NT2/D1 (cell line): ENCODE results near the gene RASAL1.

Experiments used
- SUZ12 ChIP-seq: IDR thresholded peaks from 2 replicates; pipeline ENCODE4 v1.6.1; 2011; ENCODE audit not compliant: insufficient read length, insufficient read depth; ENCODE audit errors: extremely low read depth
- YY1 ChIP-seq: IDR thresholded peaks from 2 replicates; pipeline ENCODE4 v1.6.1; 2011; ENCODE audit not compliant: insufficient read length, insufficient read depth

DNA sequence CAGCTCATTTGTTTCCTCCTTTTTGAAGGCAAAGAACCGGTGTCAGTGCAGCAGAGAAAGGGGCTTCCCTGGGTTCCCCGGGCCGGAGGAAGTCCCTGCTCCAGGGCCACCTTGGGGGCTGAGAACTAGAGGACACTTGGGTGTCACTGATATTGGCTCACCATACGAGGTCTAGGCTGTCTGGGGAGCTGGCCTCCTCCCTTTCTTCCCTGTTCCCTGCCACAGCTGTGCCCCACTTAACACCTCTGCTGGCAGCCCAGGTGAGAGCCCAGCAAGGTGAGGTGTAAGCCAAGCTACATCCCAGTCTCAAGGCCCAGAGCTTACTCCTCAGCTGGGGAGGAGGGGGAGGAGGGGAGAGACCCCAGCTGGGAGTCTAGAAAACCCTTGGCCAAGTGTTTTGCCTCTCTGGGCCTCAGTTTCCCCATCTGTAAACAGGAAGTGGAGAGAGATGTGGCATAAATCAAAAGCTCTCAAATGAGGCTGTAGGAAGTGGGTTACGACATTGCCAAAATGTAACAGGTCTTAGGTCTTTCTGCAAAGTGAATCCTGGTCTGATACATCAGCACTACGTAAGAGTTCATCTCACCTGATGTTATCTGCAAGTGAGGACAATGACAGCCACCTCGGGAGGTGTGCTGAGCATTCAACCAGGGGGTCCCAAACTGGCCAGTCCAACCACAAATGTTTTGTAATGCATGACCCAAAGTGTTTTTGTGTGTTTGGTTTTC is 25.5 kb downstream of the RASAL1 start:
- TF ChIP-seq YY1 = no peak
- TF ChIP-seq SUZ12 = no peak
